DMS53 (cell line): ENCODE data around the gene SMIM5.
A peak's percentile ranks its signal among the peaks of the same experiment; 100 is the strongest.
"Not testable (repeated sequence)": the region's sequence is repeated elsewhere in the genome, so short reads cannot be mapped to it uniquely, and the experiment has no call there.

Source experiments
- DNase-seq: peaks from one replicate; lab custom pipeline; 2025; lab: John Stamatoyannopoulos, UW

The SMIM5 gene

GRCh38 chr17:75632863-75633485, at the start of gene SMIM5:
Gene SMIM5, plus strand, starts transcription at chr17:75633434. Its CDS starts 6,768 bp downstream, at chr17:75640202.
- DNase-seq: peak; percentile 92

GRCh38 chr17:75584849-75585175, 48.4 kb upstream of the SMIM5 start:
- no peak for DNase-seq

GRCh38 chr17:75587675-75588595, 45.3 kb upstream of the SMIM5 start, which contains the start of gene MYO15B:
Gene MYO15B, plus strand, starts transcription at chr17:75587800. Its CDS starts 258 bp downstream, at chr17:75588058.
- peak; percentile 68 for DNase-seq

- peak; percentile 82 for DNase-seq
Observed at GRCh38 chr17:75588596-75589011, 44.6 kb upstream of the SMIM5 start.

GRCh38 chr17:75589012-75589918, 44.0 kb upstream of the SMIM5 start:
- peak; percentile 96 for DNase-seq

- peak; percentile 44 for DNase-seq
Observed at GRCh38 chr17:75589919-75590303, 43.3 kb upstream of the SMIM5 start.

- peak; percentile 36 for DNase-seq
Observed at GRCh38 chr17:75590314-75590761, 42.9 kb upstream of the SMIM5 start.

- DNase-seq: peak; percentile 28
Observed at GRCh38 chr17:75590849-75591721, 42.1 kb upstream of the SMIM5 start.

GRCh38 chr17:75591722-75592302, 41.4 kb upstream of the SMIM5 start:
- DNase-seq: no peak

- no peak for DNase-seq
Observed at GRCh38 chr17:75592348-75593020, 40.8 kb upstream of the SMIM5 start.

GRCh38 chr17:75593430-75593829, 39.8 kb upstream of the SMIM5 start:
- DNase-seq: not testable (repeated sequence)

- DNase-seq: peak; percentile 85
Observed at GRCh38 chr17:75594499-75595283, 38.5 kb upstream of the SMIM5 start.

GRCh38 chr17:75595284-75595919, 37.8 kb upstream of the SMIM5 start:
- DNase-seq: no peak

- no peak for DNase-seq
Observed at GRCh38 chr17:75595920-75596313, 37.3 kb upstream of the SMIM5 start.

- no peak for DNase-seq
Observed at GRCh38 chr17:75596320-75597087, 36.7 kb upstream of the SMIM5 start.

GRCh38 chr17:75601057-75601987, 31.9 kb upstream of the SMIM5 start:
- peak; percentile 96 for DNase-seq

GRCh38 chr17:75602644-75603043, 30.6 kb upstream of the SMIM5 start:
- DNase-seq: no peak
